Measurements from ENCODE around the gene GALE. TPM values are rescaled to one million over a fixed set of nuclear protein-coding genes. Genes with fewer than 3 reads are reported as not detected.

Gene GALE
- total and polyA plus RNA-seq, 2 donors (not counting 1 experiment from before 2014, with no cell fraction given): 11.9 to 16.0 TPM

DNA sequence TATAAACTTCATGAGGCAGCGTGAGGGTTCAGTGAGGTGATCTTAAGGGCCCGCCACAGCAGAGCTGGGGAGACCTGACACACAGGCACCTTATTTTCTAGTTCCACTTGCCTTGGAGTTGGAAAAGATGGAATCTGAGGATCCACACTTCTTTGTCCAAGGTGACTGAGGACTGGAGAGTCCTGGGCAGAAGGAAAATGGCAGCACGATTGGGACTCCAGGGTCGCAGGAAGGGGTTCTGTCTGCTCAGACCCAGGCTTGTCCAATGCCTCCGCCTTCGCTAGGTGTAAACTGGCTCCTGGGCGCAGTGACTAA lies 1.3 kb downstream of the GALE start:
- H3K4me2 ChIP-seq (ENCODE audit: extremely low read depth, insufficient read depth, low read length): peak overlapping the region; percentile 100
- H3K27ac ChIP-seq (ENCODE audit: insufficient read depth, low read length): peak overlapping the region; percentile 63
- peaks cover 14% of the 10 kb centered on the region for H3K36me3 ChIP-seq (ENCODE audit: control insufficient read depth, insufficient read depth, low read length)
- no peaks in the 10 kb centered on the region for H3K79me2 ChIP-seq (ENCODE audit: control insufficient read depth, insufficient read depth, low read length)
- no peak overlapping the region for H2AFZ ChIP-seq (ENCODE audit: low read length)
- DNase-seq (ENCODE audit: low read depth in 2 of 2): no peak
- H4K20me1 ChIP-seq (ENCODE audit: control insufficient read depth, extremely low read depth, insufficient read depth, low read length): no peaks in the 10 kb centered on the region
- no peaks in the 10 kb centered on the region for H3K27me3 ChIP-seq (ENCODE audit: control insufficient read depth, insufficient read depth, low read length)
- H3K9me3 ChIP-seq (ENCODE audit: control insufficient read depth, insufficient read depth, low read depth, low read length): no peaks in the 10 kb centered on the region
- H3K4me1 ChIP-seq (ENCODE audit: control insufficient read depth, extremely low read depth, insufficient read depth, low read length): peaks cover 8% of the 10 kb centered on the region
- H3K9ac ChIP-seq (ENCODE audit: insufficient read depth, low read length): no peak overlapping the region
- no peak for TF ChIP-seq EZH2 (IDR thresholded peaks at IDR 0.05; ENCODE audit: low read length, missing control alignments)
- TF ChIP-seq, protein P1, sequence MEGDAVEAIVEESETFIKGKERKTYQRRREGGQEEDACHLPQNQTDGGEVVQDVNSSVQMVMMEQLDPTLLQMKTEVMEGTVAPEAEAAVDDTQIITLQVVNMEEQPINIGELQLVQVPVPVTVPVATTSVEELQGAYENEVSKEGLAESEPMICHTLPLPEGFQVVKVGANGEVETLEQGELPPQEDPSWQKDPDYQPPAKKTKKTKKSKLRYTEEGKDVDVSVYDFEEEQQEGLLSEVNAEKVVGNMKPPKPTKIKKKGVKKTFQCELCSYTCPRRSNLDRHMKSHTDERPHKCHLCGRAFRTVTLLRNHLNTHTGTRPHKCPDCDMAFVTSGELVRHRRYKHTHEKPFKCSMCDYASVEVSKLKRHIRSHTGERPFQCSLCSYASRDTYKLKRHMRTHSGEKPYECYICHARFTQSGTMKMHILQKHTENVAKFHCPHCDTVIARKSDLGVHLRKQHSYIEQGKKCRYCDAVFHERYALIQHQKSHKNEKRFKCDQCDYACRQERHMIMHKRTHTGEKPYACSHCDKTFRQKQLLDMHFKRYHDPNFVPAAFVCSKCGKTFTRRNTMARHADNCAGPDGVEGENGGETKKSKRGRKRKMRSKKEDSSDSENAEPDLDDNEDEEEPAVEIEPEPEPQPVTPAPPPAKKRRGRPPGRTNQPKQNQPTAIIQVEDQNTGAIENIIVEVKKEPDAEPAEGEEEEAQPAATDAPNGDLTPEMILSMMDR (conservative IDR thresholded peaks at IDR 0.05 in 1 of 2, IDR thresholded peaks at IDR 0.05 in 1 of 2; ENCODE audit: low read depth in 1 of 2, low read length in 2 of 2): no peak
- H3K4me3 ChIP-seq (replicated peaks in 1 of 4; ENCODE audit: control extremely low read depth in 1 of 4, insufficient read depth in 1 of 4, low read depth in 3 of 4, low read length in 4 of 4): peak overlapping the region in 3 of 4 experiments; percentile 75 to 89 (median 81)

- Histone ChIP-seq H3K4me3 (replicated peaks in 1 of 4; ENCODE audit: control extremely low read depth in 1 of 4, insufficient read depth in 1 of 4, low read depth in 3 of 4, low read length in 4 of 4) (peak overlapping the region in 1 of 4 experiments; percentile 75), H2AFZ (ENCODE audit: low read length) (no peak overlapping the region), H3K4me1 (ENCODE audit: control insufficient read depth, extremely low read depth, insufficient read depth, low read length) (peaks cover 8% of the 10 kb centered on the region), H3K36me3 (ENCODE audit: control insufficient read depth, insufficient read depth, low read length) (peaks cover 14% of the 10 kb centered on the region), H4K20me1 (ENCODE audit: control insufficient read depth, extremely low read depth, insufficient read depth, low read length) (no peaks in the 10 kb centered on the region), H3K9ac (ENCODE audit: insufficient read depth, low read length) (no peak overlapping the region), H3K9me3 (ENCODE audit: control insufficient read depth, insufficient read depth, low read depth, low read length) (no peaks in the 10 kb centered on the region), H3K79me2 (ENCODE audit: control insufficient read depth, insufficient read depth, low read length) (no peaks in the 10 kb centered on the region), H3K27me3 (ENCODE audit: control insufficient read depth, insufficient read depth, low read length) (no peaks in the 10 kb centered on the region), H3K27ac (ENCODE audit: insufficient read depth, low read length) (peak overlapping the region; percentile 19), H3K4me2 (ENCODE audit: extremely low read depth, insufficient read depth, low read length) (no peak overlapping the region)
- TF ChIP-seq, protein P1 (conservative IDR thresholded peaks at IDR 0.05 in 1 of 2, IDR thresholded peaks at IDR 0.05 in 1 of 2; ENCODE audit: low read depth in 1 of 2, low read length in 2 of 2): no peak
- TF ChIP-seq EZH2 (IDR thresholded peaks at IDR 0.05; ENCODE audit: low read length, missing control alignments): no peak
- no peak for DNase-seq (ENCODE audit: low read depth in 2 of 2)
These were observed 1.9 kb downstream of the GALE start for GRCh38 chr1:23798662-23799142.

DNA sequence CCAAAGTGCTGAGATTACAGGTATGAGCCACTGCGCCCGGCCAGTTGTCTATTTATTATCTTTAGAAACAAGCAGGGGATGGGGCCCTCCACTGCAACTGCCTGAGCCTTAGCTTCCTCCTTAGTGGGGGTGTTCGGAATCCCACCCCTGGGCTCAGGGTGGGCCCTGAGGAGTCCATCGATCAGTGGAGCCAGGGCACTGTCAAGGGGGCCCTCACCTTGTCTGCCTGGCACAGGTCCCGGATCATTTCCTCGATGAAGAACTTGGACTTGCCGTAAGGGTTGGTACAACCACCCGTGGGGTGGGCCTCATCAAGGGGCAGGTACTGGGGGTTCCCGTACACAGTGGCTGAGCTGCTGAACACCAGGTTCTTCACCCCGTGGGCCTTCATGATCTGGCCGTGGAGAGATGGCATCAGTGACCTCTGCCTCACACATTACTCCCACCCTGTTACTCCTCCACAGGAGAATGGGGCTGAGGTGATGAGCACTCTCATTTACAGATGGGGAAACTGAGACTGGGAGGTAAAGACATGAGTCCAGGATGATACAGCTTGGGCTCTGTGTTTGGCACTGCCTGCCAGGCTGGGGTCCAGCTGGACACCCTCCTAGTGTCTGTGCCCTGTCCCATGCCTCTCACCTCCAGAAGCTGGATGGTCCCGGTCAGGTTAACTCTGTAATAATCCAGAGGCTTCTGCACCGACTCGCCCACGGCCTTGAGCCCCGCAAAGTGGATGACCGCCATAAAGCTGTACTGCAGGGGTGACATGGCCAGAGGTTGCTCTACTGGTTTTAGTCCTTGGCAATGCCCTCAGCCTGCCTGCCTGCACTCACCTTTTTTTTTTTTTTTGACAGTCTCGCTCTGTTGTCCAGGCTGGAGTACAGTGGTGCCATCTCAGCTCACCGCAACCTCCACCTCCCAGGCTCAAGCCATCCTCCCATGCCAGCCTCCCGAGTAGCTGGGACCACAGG lies 2.8 kb downstream of the GALE start:
- Histone ChIP-seq H4K20me1 (ENCODE audit: control insufficient read depth, extremely low read depth, insufficient read depth, low read length) (no peaks in the 10 kb centered on the region), H2AFZ (ENCODE audit: low read length) (no peak overlapping the region), H3K4me2 (ENCODE audit: extremely low read depth, insufficient read depth, low read length) (no peak overlapping the region), H3K9me3 (ENCODE audit: control insufficient read depth, insufficient read depth, low read depth, low read length) (no peaks in the 10 kb centered on the region), H3K36me3 (ENCODE audit: control insufficient read depth, insufficient read depth, low read length) (peaks cover 14% of the 10 kb centered on the region), H3K4me1 (ENCODE audit: control insufficient read depth, extremely low read depth, insufficient read depth, low read length) (peaks cover 8% of the 10 kb centered on the region), H3K27me3 (ENCODE audit: control insufficient read depth, insufficient read depth, low read length) (no peaks in the 10 kb centered on the region), H3K79me2 (ENCODE audit: control insufficient read depth, insufficient read depth, low read length) (peaks cover 4% of the 10 kb centered on the region), H3K27ac (ENCODE audit: insufficient read depth, low read length) (no peak overlapping the region), H3K9ac (ENCODE audit: insufficient read depth, low read length) (no peak overlapping the region), H3K4me3 (replicated peaks in 1 of 4; ENCODE audit: control extremely low read depth in 1 of 4, insufficient read depth in 1 of 4, low read depth in 3 of 4, low read length in 4 of 4) (no peak overlapping the region)
- no peak for DNase-seq (ENCODE audit: low read depth in 2 of 2)
- no peak for TF ChIP-seq EZH2 (IDR thresholded peaks at IDR 0.05; ENCODE audit: low read length, missing control alignments)
- TF ChIP-seq, protein P1 (conservative IDR thresholded peaks at IDR 0.05 in 1 of 2, IDR thresholded peaks at IDR 0.05 in 1 of 2; ENCODE audit: low read depth in 1 of 2, low read length in 2 of 2): no peak
